Uterus (tissue), 2 donors: ENCODE data around the gene CENPB.

ENCODE experiments used
- POLR2A ChIP-seq, 2 donors: fragments of 450-650 bp; IDR thresholded peaks; one replicate each; pipeline ENCODE4 v1.6.1; 2016; ENCODE audit warnings: antibody characterized with exemption in 2 of 2, mild to moderate bottlenecking in 1 of 2, moderate library complexity in 1 of 2
- TF ChIP-seq, protein P1 (sequence below), 4 experiments: fragments of 200-600 bp in 2 of 4; fragments of 450-650 bp in 2 of 4; sonication (generic) in 2 of 4; IDR thresholded peaks; one replicate each; pipeline ENCODE4 v1.5.1; 2016 to 2019; ENCODE audit warnings: antibody characterized with exemption in 4 of 4, mild to moderate bottlenecking in 2 of 4, moderate library complexity in 1 of 4

DNA sequence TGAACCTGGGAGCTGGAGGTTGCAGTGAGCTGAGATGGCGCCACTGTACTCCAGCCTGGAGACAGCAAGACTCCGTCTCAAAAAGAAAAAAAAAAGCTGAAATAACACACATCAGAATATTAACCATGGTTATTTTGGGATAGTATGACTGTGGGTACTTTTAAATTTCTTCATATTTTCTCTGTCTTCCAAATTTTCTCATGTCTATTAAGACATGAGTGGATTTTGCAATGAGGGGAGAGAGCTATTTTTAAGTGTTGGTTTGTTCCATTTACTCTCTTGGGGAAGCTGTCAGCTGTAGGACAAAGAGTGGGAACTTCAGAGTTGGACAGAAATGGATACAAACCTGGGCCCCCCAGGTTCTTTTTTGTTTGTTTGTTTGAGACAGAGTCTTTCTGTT, 29.3 kb downstream of the CENPB start:
- TF ChIP-seq POLR2A (IDR thresholded peaks at IDR 0.05): no peak
- TF ChIP-seq, protein P1, sequence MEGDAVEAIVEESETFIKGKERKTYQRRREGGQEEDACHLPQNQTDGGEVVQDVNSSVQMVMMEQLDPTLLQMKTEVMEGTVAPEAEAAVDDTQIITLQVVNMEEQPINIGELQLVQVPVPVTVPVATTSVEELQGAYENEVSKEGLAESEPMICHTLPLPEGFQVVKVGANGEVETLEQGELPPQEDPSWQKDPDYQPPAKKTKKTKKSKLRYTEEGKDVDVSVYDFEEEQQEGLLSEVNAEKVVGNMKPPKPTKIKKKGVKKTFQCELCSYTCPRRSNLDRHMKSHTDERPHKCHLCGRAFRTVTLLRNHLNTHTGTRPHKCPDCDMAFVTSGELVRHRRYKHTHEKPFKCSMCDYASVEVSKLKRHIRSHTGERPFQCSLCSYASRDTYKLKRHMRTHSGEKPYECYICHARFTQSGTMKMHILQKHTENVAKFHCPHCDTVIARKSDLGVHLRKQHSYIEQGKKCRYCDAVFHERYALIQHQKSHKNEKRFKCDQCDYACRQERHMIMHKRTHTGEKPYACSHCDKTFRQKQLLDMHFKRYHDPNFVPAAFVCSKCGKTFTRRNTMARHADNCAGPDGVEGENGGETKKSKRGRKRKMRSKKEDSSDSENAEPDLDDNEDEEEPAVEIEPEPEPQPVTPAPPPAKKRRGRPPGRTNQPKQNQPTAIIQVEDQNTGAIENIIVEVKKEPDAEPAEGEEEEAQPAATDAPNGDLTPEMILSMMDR (IDR thresholded peaks at IDR 0.05): no peak
